Pancreas (tissue), 10 donors: ENCODE results near the gene TPP1. TPM values are rescaled to one million over a fixed set of nuclear protein-coding genes. Genes with fewer than 3 reads are reported as not detected.
A peak's percentile ranks its signal among the peaks of the same experiment; 100 is the strongest.

Source experiments
- ATAC-seq, 4 donors: fragments of 200-7000 bp; cut with Tn5 transposase; one replicate each; pipeline versions ENCODE4 v1.8.0 to v1.9.1; 2020; ENCODE audit warnings: mild to moderate bottlenecking in 4 of 4, moderate library complexity in 4 of 4
- DNase-seq, 6 donors: peaks; one replicate each; pipeline ENCODE4 v3.0.0-alpha.2; 2020
- FAIRE-seq: peaks from 2 replicates; lab custom pipeline; 2012; peaks lifted over from hg19 to GRCh38; lab: Jason Lieb, UNC
- H3K27ac ChIP-seq, 4 donors: fragments of 200-600 bp; sonication (generic); 1 replicate in 3 of 4; 2 replicates in 1 of 4; pipeline versions ENCODE4 v1.5.0 to v1.8.0; 2020
- H3K27me3 ChIP-seq, 4 donors: fragments of 200-600 bp; one replicate each; pipeline ENCODE4 v1.8.0; 2021
- H3K36me3 ChIP-seq, 3 donors: fragments of 200-600 bp; sonication (generic) in 1 of 3; one replicate each; pipeline versions ENCODE4 v1.5.0 to v1.8.0; 2020 to 2021
- H3K4me1 ChIP-seq, 3 donors: fragments of 200-600 bp; one replicate each; pipeline ENCODE4 v1.8.0; 2021
- H3K4me3 ChIP-seq, 4 donors: fragments of 200-600 bp; sonication (generic) in 2 of 4; one replicate each; pipeline versions ENCODE4 v1.5.0 to v1.8.0; 2020 to 2021
- H3K9me3 ChIP-seq, 4 donors: fragments of 200-600 bp; one replicate each; pipeline ENCODE4 v1.8.0; 2021
- CTCF ChIP-seq, 4 donors: fragments of 200-600 bp; sonication (generic) in 3 of 4; IDR thresholded peaks; one replicate each; pipeline versions ENCODE4 v1.5.0 to v1.8.0; 2021; ENCODE audit warnings: antibody characterized with exemption in 4 of 4
- WGBS, 2 donors: extraction: QIAGEN DNeasy Blood & Tissue Kit; methylation state at CpG; one replicate each; pipeline ENCODE4 v1.1.7; 2013; 5-methylcytosine and 5-hydroxymethylcytosine counted together
- intact Hi-C, 3 donors: fragments of 100-400 bp; cut with DNase I; formaldehyde crosslinking; loops; one replicate each; pipeline versions ENCODE4 v1.11.1 to v1.14.2; 2022
- polyA plus RNA-seq, 2 donors: library from polyadenylated mRNA; stranded (reverse); fragments of 200-250 nt; gene quantifications; one replicate each; pipeline ENCODE4 v1.2.3, GENCODE V29; 2013
- total RNA-seq, 6 donors: library from RNA; stranded (reverse); fragmentation: NEBNext Ultra II Directional in 4 of 6; extraction: Animal tissue kit (Norgen Biotek cat#: 25700) in 4 of 6; gene quantifications; one replicate each; pipeline versions ENCODE4 v1.2.1 to v1.2.4, GENCODE V29; 2021 to 2023
- donor health status: healthy with polysubstance abuse.
- donor health status: DM: no; HTN: no; CAD: no; lungs with moderate emphysema.
- donor health status: DM: no; HTN: no; CAD: no.
- donor health status: control.
- donor health status: control.
- donor health status: Bipolar disorder and iron deficiency.
- donor health status: DM: yes; HTN: yes; CAD: no.
- donor health status: DM: no; HTN: no; CAD: no.
- donor health status: DM: no; HTN: no; CAD: no.
- donor health status: DM: yes; HTN: yes; CAD: no.

Gene TPP1
- total and polyA plus RNA-seq, 8 donors, result 19.6 to 88.6 (median 24.6) TPM

- FAIRE-seq (no peak), DNase-seq (peak in 2 of 6 donors; percentile 36 to 37), ATAC-seq (no peak)
- Histone ChIP-seq H3K4me3 (no peak overlapping the region), H3K36me3 (peaks cover 0 to 20% (median 10%) of the 10 kb centered on the region in 3 donors), H3K9me3 (no peaks in the 10 kb centered on the region), H3K27ac (no peak overlapping the region), H3K4me1 (peaks cover 0 to 20% (median 10%) of the 10 kb centered on the region in 3 donors), H3K27me3 (no peaks in the 10 kb centered on the region)
- 79 to 86% methylated on average over 2 of the region's 2 CpGs for WGBS, 2 donors
- no peak for TF ChIP-seq CTCF (IDR thresholded peaks at IDR 0.05)
- intact Hi-C loops, result no loop called here
Measured at GRCh38 chr11:6599881-6600390, 19.3 kb downstream of the TPP1 start.

GRCh38 chr11:6599449-6599848 is 19.8 kb downstream of the TPP1 start:
- intact Hi-C loops, result no loop called here
- no peak for FAIRE-seq
- 76 to 86% methylated on average over 1 of the region's 1 CpG for WGBS, 2 donors

GRCh38 chr11:6598555-6598954 is 20.7 kb downstream of the TPP1 start:
- DNase-seq (no peak), FAIRE-seq (no peak), ATAC-seq (no peak)
- no peaks in the 10 kb centered on the region for H3K27me3 ChIP-seq
- peaks cover 0 to 20% (median 10%) of the 10 kb centered on the region in 3 donors for H3K36me3 ChIP-seq
- 88 to 95% methylated on average over 3 of the region's 3 CpGs for WGBS, 2 donors
- H3K27ac ChIP-seq, result no peak overlapping the region
- H3K9me3 ChIP-seq, result no peaks in the 10 kb centered on the region
- H3K4me3 ChIP-seq, result no peak overlapping the region
- no peak for TF ChIP-seq CTCF (IDR thresholded peaks at IDR 0.05)
- H3K4me1 ChIP-seq, result peaks cover 0 to 16% (median 10%) of the 10 kb centered on the region in 3 donors
- intact Hi-C loops, result no loop called here

More at GRCh38 chr11:6599449-6599848, 19.8 kb downstream of the TPP1 start:
- Histone ChIP-seq H3K36me3 (peaks cover 0 to 20% (median 10%) of the 10 kb centered on the region in 3 donors), H3K4me3 (no peak overlapping the region), H3K4me1 (peaks cover 0 to 16% (median 10%) of the 10 kb centered on the region in 3 donors), H3K9me3 (no peaks in the 10 kb centered on the region), H3K27ac (no peak overlapping the region), H3K27me3 (no peaks in the 10 kb centered on the region)
- DNase-seq, result no peak
- TF ChIP-seq CTCF (IDR thresholded peaks at IDR 0.05), result no peak
- ATAC-seq, result no peak

GRCh38 chr11:6596239-6596877 is 22.9 kb downstream of the TPP1 start:
- H3K36me3 ChIP-seq, result peaks cover 0 to 20% (median 19%) of the 10 kb centered on the region in 3 donors
- FAIRE-seq (no peak), ATAC-seq (no peak), DNase-seq (no peak)
- 63 to 67% methylated on average over 5 of the region's 5 CpGs for WGBS, 2 donors
- no peak overlapping the region for H3K4me3 ChIP-seq
- no peaks in the 10 kb centered on the region for H3K9me3 ChIP-seq
- H3K4me1 ChIP-seq, result peaks cover 0 to 5% (median 0%) of the 10 kb centered on the region in 3 donors
- intact Hi-C loops, result no loop called here
- no peaks in the 10 kb centered on the region for H3K27me3 ChIP-seq
- TF ChIP-seq CTCF (IDR thresholded peaks at IDR 0.05), result no peak
- no peak overlapping the region for H3K27ac ChIP-seq
